HepG2 (cell line): Measurements from ENCODE around the gene MICAL1. TPM values are rescaled to one million over a fixed set of nuclear protein-coding genes. Genes with fewer than 3 reads are reported as not detected.

ENCODE experiments used
- ATAC-seq: fragments of 200-7000 bp; cut with Tn5 transposase; 3 replicates; pipeline ENCODE4 v1.9.1; 2020; ENCODE audit warnings: mild to moderate bottlenecking, moderate library complexity
- BruUV-seq: library from RNA; stranded (reverse); fragments of 400-500 nt; replicated peaks from 2 replicates; lab custom pipeline; 2021; lab: Mats Ljungman, UMichigan
- CTCF ChIA-PET: fragments of 300-600 bp; formaldehyde crosslinking; extraction: SDS; loops from one replicate; lab custom pipeline; 2021; ENCODE audit warnings: low total read pairs, inconsistent platforms, low intra/inter-chr PET ratio; lab: Yijun Ruan, JAX
- POLR2A ChIA-PET: fragments of 350-600 bp; sonication (Branson Sonifier 250); formaldehyde crosslinking; loops from one replicate; lab custom pipeline; 2020; ENCODE audit warnings: antibody characterized with exemption, inconsistent platforms; lab: Yijun Ruan, JAX
- DNase-seq: peaks from one replicate; pipeline ENCODE4 v3.0.0-alpha.2; 2015; ENCODE audit warnings: low spot score
- FAIRE-seq: peaks from 3 replicates; lab custom pipeline; 2011; peaks lifted over from hg19 to GRCh38; lab: Jason Lieb, UNC
- H2AFZ ChIP-seq: one replicate; pipeline ENCODE4 v1.6.1; 2011; ENCODE audit warnings: low read length, inconsistent platforms
- H3K27ac ChIP-seq: fragments of 300-600 bp; 3 replicates; pipeline ENCODE4 v1.8.0; 2011; ENCODE audit warnings: mixed run types, mild to moderate bottlenecking, mixed read lengths, low read length, inconsistent platforms; ENCODE audit not compliant: insufficient read depth; ENCODE audit errors: extremely low read length
- H3K27me3 ChIP-seq, 2 experiments: fragments of 200-600 bp in 1 of 2; 2 replicates in 1 of 2; 3 replicates in 1 of 2; pipeline versions ENCODE4 v1.6.0 to v1.8.0; 2011; ENCODE audit warnings: low read length in 2 of 2, mild to moderate bottlenecking in 2 of 2, moderate library complexity in 2 of 2, inconsistent platforms in 1 of 2; ENCODE audit not compliant: insufficient read depth in 2 of 2, control insufficient read depth in 1 of 2
- H3K36me3 ChIP-seq, 2 experiments: fragments of 200-600 bp in 1 of 2; replicated peaks in 1 of 2; 2 replicates in 1 of 2; 3 replicates in 1 of 2; pipeline versions ENCODE4 v1.5.1 to v1.8.0; 2011; ENCODE audit warnings: low read length in 2 of 2, inconsistent platforms in 1 of 2; ENCODE audit not compliant: insufficient read depth in 2 of 2, control insufficient read depth in 1 of 2
- H3K4me1 ChIP-seq: 2 replicates; pipeline ENCODE4 v1.5.1; 2012; ENCODE audit warnings: low read length, inconsistent platforms; ENCODE audit not compliant: insufficient read depth
- H3K4me2 ChIP-seq: 2 replicates; pipeline ENCODE4 v1.6.0; 2011; ENCODE audit warnings: low read depth, low read length, inconsistent platforms
- H3K4me3 ChIP-seq, 3 experiments: fragments of 200-600 bp in 1 of 3; sonication (generic), shearing (Covaris generic) in 1 of 3; replicated peaks in 1 of 3; 2 replicates each; pipeline ENCODE4 v1.5.1; 2011 to 2016; ENCODE audit warnings: low read length in 3 of 3, inconsistent platforms in 2 of 3, low read depth in 2 of 3, mild to moderate bottlenecking in 2 of 3, control low read depth in 1 of 3, mixed read lengths in 1 of 3; ENCODE audit not compliant: insufficient read depth in 1 of 3
- H3K79me2 ChIP-seq: one replicate; pipeline ENCODE4 v1.6.1; 2011; ENCODE audit warnings: low read length, inconsistent platforms; ENCODE audit not compliant: insufficient read depth
- H3K9ac ChIP-seq: 2 replicates; pipeline ENCODE4 v1.6.0; 2011; ENCODE audit warnings: mild to moderate bottlenecking, low read depth, low read length, inconsistent platforms; ENCODE audit not compliant: insufficient read depth
- H3K9me3 ChIP-seq: 2 replicates; pipeline ENCODE4 v1.5.1; 2012; ENCODE audit warnings: mild to moderate bottlenecking, low read length
- H4K20me1 ChIP-seq: 2 replicates; pipeline ENCODE4 v1.6.0; 2011; ENCODE audit warnings: inconsistent platforms, mild to moderate bottlenecking, low read length, moderate library complexity; ENCODE audit not compliant: insufficient read depth
- KDM1A ChIP-seq: IDR thresholded peaks from 2 replicates; pipeline ENCODE4 v1.6.1; 2016; ENCODE audit warnings: missing compliant biosample characterization
- ZBTB33 ChIP-seq: sonication (generic); formaldehyde crosslinking; IDR thresholded peaks from 2 replicates; pipeline ENCODE4 v1.4.0; 2020; ENCODE audit warnings: missing genetic modification reagents
- ZNF235 ChIP-seq: sonication (generic); formaldehyde crosslinking; IDR thresholded peaks from 2 replicates; pipeline ENCODE4 v1.8.1; 2023; ENCODE audit warnings: mild to moderate bottlenecking, missing genetic modification reagents, borderline replicate concordance
- ZNF510 ChIP-seq: sonication (generic); formaldehyde crosslinking; IDR thresholded peaks from 2 replicates; pipeline ENCODE4 v1.4.0; 2020; ENCODE audit warnings: low read depth, mild to moderate bottlenecking, missing genetic modification reagents
- ZNF781 ChIP-seq: sonication (generic); formaldehyde crosslinking; IDR thresholded peaks from 2 replicates; pipeline ENCODE4 v1.5.1; 2020; ENCODE audit warnings: borderline replicate concordance, mild to moderate bottlenecking, missing genetic modification reagents; ENCODE audit errors: not compliant biosample characterization
- WGBS: methylation state at CpG from one replicate; pipeline ENCODE4 v1.1.6; 2017; ENCODE audit warnings: low lambda C conversion rate; 5-methylcytosine and 5-hydroxymethylcytosine counted together
- in situ Hi-C: cut with HindIII; loops from 2 replicates; pipeline ENCODE4 v1.10.0; 2017; ENCODE audit warnings: low pct_unique_long_range_greater_than_20kb; ENCODE audit not compliant: extremely low pct_ligation_motif_present
- intact Hi-C: fragments of 100-400 bp; cut with micrococcal nuclease; formaldehyde crosslinking; loops from one replicate; pipeline ENCODE4 v1.10.0; 2022; ENCODE audit not compliant: unreplicated experiment
- polyA plus RNA-seq, 8 experiments: library from polyadenylated mRNA; depleted of rRNA in 3 of 8; stranded (reverse) in 7 of 8; unstranded in 1 of 8; fragments of >200 nt; fragmentation: Illumina TruSeq in 4 of 8; extraction: Trizol in 4 of 8; gene quantifications; 2 replicates each; pipeline versions ENCODE4 v1.2.1 to v1.2.3, GENCODE V29; 2011 to 2016; ENCODE audit warnings: low read depth in 4 of 8, missing spikeins in 1 of 8, mixed read lengths in 1 of 8; ENCODE audit not compliant: insufficient read depth in 1 of 8
- total RNA-seq, 5 experiments: library from RNA; depleted of rRNA; stranded (reverse); fragments of >200 nt; fragmentation: Illumina TruSeq; extraction: Trizol; gene quantifications; 2 replicates each; pipeline ENCODE4 v1.2.3, GENCODE V29; 2016; ENCODE audit warnings: low read depth in 1 of 5

Gene MICAL1
- total and polyA plus RNA-seq, 2 of the 13 experiments (the other 11 are each of a cell fraction or from before 2014, with no cell fraction given): 6.9 to 39.0 TPM

GRCh38 chr6:109453156-109453555 lies 2.4 kb downstream of the MICAL1 start (continued):
- TF ChIP-seq ZNF781 (CRISPR knock-in tag) (no peak), ZNF235 (CRISPR knock-in tag) (no peak), ZNF510 (CRISPR knock-in tag) (no peak)

- Histone ChIP-seq H3K4me2 (no peak overlapping the region), H4K20me1 (no peaks in the 10 kb centered on the region), H3K9ac (no peak overlapping the region), H3K4me3 (no peak overlapping the region), H3K36me3 (no peaks in the 10 kb centered on the region; a peak in 2 of 5 replicates), H3K27ac (no peak overlapping the region), H3K79me2 (no peaks in the 10 kb centered on the region), H2AFZ (no peak overlapping the region), H3K27me3 (no peaks in the 10 kb centered on the region), H3K9me3 (no peaks in the 10 kb centered on the region), H3K4me1 (peaks cover 19% of the 10 kb centered on the region)
- 95% methylated on average over 9 of the region's 9 CpGs for WGBS
- CTCF ChIA-PET: no interaction called here
- in situ Hi-C loops: no loop called here
- intact Hi-C loops: no loop called here
- DNase-seq (no peak), FAIRE-seq (no peak), ATAC-seq (no peak)
- TF ChIP-seq KDM1A (no peak), ZBTB33 (CRISPR knock-in tag) (0 out of 2 replicates have a peak, but pooled peaks have one; percentile 19)
- no TSS peak for BruUV-seq
- POLR2A ChIA-PET: interaction anchor here (5.4 kb wide), 1 partner anchor 11 kb away, joined by 22 read pairs; the partner anchor contains the start of genes PPIL6 and SMPD2
These were observed 3.4 kb downstream of the MICAL1 start for GRCh38 chr6:109452181-109452580.
